Upper lobe of left lung (tissue), 4 donors: ENCODE measurements around the gene PREP.

Experiments used
- CTCF ChIP-seq, 6 experiments: fragments of 450-650 bp in 4 of 6; fragments of 200-600 bp in 2 of 6; sonication (generic) in 2 of 6; IDR thresholded peaks; one replicate each; pipeline ENCODE4 v1.5.1; 2016 to 2019; ENCODE audit warnings: antibody characterized with exemption in 6 of 6
- EP300 ChIP-seq, 4 donors: sonication (generic); formaldehyde crosslinking; IDR thresholded peaks; one replicate each; pipeline ENCODE4 v1.5.1; 2017; ENCODE audit warnings: antibody characterized with exemption in 4 of 4, control low read depth in 2 of 4
- POLR2AphosphoS5 ChIP-seq, 2 donors: sonication (generic); formaldehyde crosslinking; IDR thresholded peaks; one replicate each; pipeline ENCODE4 v1.5.1; 2017; ENCODE audit warnings: antibody characterized with exemption in 2 of 2

DNA sequence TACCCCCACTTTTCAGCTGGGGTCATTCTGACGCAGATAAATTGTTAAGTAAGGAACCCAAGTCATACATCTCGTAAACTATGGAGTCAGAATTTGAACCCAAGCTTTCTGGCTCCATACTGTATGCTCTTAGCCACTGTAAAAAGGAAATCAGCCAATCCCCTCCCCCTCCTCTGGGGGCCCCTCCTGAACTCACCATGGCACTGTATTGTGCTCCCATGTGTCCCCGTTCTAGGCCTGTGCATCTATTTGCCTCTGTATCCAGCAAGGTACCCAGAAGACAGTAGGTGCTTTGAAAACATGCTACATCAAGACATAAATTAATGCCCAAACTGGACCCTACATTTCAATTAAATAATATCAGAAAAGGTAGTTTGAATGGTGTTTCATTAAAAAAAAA lies 98.5 kb downstream of the PREP start:
- TF ChIP-seq CTCF (IDR thresholded peaks at IDR 0.05) = no peak
- no peak for TF ChIP-seq EP300 (IDR thresholded peaks at IDR 0.05)
- no peak for TF ChIP-seq POLR2AphosphoS5 (IDR thresholded peaks at IDR 0.05)
